ENCODE measurements around the gene ARHGAP21. TPM values are rescaled to one million over a fixed set of nuclear protein-coding genes. Genes with fewer than 3 reads are reported as not detected.

The ARHGAP21 gene
- total and polyA plus RNA-seq, 4 donors: 18.8 to 138 (median 46.1) TPM

DNA sequence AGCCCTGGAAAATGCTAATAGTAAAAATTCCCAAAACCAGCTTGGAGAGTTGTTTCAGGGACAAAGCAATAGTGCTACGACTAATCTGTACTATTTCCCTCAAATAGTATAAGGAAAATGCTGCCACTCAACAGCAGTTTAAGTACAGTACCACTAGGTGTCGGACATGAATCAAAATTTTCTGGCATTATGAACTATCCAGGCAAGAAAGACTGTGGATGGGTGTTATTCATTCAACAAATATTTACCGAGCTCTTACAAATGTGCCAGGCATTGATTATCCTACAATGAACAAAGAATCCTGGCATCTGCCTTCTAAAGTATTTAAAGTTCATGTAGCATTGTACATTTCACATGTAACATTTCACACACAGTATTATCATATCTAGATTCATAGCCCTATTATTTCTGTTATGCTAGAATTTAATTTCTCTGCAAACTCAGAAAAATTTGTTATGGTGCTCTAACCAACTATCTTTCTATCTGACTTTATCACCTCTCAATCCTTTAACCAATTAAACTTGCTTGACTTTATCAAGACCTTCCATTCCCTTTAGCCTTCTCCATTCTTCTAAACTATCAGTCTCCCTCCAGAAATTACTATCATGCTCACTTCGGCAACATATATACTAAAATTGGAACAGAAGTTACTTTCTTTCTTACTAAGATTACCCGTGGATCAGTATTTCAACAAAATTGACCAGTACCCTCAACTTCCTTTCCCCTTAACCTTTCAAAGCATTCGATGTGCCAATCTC is 80.6 kb downstream of the ARHGAP21 start:
- peaks cover 0 to 4% (median 0%) of the 10 kb centered on the region in 4 donors for H3K36me3 ChIP-seq (ENCODE audit: control insufficient read depth in 4 of 4, insufficient read depth in 4 of 4, low read length in 4 of 4)
- H3K9ac ChIP-seq (ENCODE audit: insufficient read depth in 1 of 2, low read length in 2 of 2): no peak overlapping the region
- ATAC-seq (ENCODE audit: insufficient read depth, low FRiP score) (peak; percentile 77), DNase-seq (peak; percentile 14 to 88 (median 85))
- no peak overlapping the region for H3K4me3 ChIP-seq
- peaks cover 0 to 8% (median 2%) of the 10 kb centered on the region in 5 donors for H3K4me1 ChIP-seq (ENCODE audit: control insufficient read depth in 5 of 5, insufficient read depth in 5 of 5, low read length in 5 of 5)
- H3K27me3 ChIP-seq (ENCODE audit: control insufficient read depth in 3 of 3, insufficient read depth in 3 of 3, low read length in 2 of 3): no peaks in the 10 kb centered on the region
- no peaks in the 10 kb centered on the region for H3K9me3 ChIP-seq (ENCODE audit: control insufficient read depth in 4 of 4, insufficient read depth in 3 of 4, low read length in 3 of 4)
- 38 to 40% methylated on average over 6 of the region's 6 CpGs for WGBS, 2 donors
- TF ChIP-seq, protein P1, sequence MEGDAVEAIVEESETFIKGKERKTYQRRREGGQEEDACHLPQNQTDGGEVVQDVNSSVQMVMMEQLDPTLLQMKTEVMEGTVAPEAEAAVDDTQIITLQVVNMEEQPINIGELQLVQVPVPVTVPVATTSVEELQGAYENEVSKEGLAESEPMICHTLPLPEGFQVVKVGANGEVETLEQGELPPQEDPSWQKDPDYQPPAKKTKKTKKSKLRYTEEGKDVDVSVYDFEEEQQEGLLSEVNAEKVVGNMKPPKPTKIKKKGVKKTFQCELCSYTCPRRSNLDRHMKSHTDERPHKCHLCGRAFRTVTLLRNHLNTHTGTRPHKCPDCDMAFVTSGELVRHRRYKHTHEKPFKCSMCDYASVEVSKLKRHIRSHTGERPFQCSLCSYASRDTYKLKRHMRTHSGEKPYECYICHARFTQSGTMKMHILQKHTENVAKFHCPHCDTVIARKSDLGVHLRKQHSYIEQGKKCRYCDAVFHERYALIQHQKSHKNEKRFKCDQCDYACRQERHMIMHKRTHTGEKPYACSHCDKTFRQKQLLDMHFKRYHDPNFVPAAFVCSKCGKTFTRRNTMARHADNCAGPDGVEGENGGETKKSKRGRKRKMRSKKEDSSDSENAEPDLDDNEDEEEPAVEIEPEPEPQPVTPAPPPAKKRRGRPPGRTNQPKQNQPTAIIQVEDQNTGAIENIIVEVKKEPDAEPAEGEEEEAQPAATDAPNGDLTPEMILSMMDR (IDR thresholded peaks at IDR 0.05; ENCODE audit: control extremely low read depth, extremely low read depth): peak; percentile 68
- no peak overlapping the region for H3K27ac ChIP-seq (ENCODE audit: low read depth in 1 of 2, low read length in 1 of 2)

DNA sequence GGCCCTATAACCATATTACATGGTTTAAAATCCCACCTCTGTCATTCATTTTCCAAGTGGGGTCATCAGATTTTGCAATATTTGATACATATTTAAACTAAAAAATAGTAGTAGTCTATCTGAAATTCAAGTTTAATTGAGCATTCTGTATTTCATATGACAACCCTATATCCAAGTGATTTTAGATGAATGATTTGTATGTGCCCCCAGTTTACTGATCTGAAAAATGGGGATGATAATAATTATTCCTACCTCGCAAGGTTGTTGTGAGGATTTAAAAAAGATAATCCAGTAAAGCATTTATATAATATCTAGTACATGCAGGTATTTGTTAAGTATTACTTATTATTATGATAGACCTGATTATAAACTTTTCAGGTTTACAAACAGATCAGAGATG is 84.6 kb downstream of the ARHGAP21 start:
- H3K36me3 ChIP-seq (ENCODE audit: control insufficient read depth in 4 of 4, insufficient read depth in 4 of 4, low read length in 4 of 4): no peaks in the 10 kb centered on the region
- H3K27me3 ChIP-seq (ENCODE audit: control insufficient read depth in 3 of 3, insufficient read depth in 3 of 3, low read length in 2 of 3): no peaks in the 10 kb centered on the region
- H3K9ac ChIP-seq (ENCODE audit: insufficient read depth in 1 of 2, low read length in 2 of 2): no peak overlapping the region
- H3K4me1 ChIP-seq (ENCODE audit: control insufficient read depth in 5 of 5, insufficient read depth in 5 of 5, low read length in 5 of 5): peaks cover 0 to 6% (median 2%) of the 10 kb centered on the region in 5 donors
- H3K9me3 ChIP-seq (ENCODE audit: control insufficient read depth in 4 of 4, insufficient read depth in 3 of 4, low read length in 3 of 4): no peaks in the 10 kb centered on the region
- no peak overlapping the region for H3K27ac ChIP-seq (ENCODE audit: low read depth in 1 of 2, low read length in 1 of 2)
- TF ChIP-seq, protein P1 (IDR thresholded peaks at IDR 0.05; ENCODE audit: control extremely low read depth, extremely low read depth): no peak
- no peak overlapping the region for H3K4me3 ChIP-seq
- WGBS, 2 donors: 100% methylated on average over 1 of the region's 1 CpG
- DNase-seq (no peak), ATAC-seq (ENCODE audit: insufficient read depth, low FRiP score) (no peak)

DNA sequence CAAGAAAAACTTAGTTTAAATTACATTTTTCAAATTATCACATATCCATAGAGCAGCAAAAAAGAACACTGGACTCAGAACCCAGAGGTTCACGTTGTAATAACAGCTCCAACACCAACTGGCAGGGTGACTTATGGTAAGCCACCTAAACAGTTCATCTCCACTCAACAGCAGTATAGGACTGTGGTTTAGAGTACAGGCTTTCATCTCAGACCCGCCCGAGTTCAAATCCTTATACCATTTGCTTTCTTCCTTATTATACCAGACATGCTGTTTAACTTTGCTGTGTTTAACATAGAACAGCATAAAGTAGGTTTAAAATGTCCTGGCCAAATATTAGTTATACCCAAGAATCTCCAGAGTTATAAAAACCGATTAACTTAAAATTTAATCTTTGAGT is 97.9 kb downstream of the ARHGAP21 start:
- H3K36me3 ChIP-seq (ENCODE audit: control insufficient read depth in 4 of 4, insufficient read depth in 4 of 4, low read length in 4 of 4): peaks cover 0 to 2% (median 2%) of the 10 kb centered on the region in 4 donors
- no peak for DNase-seq
- no peak overlapping the region for H3K4me3 ChIP-seq
- no peaks in the 10 kb centered on the region for H3K9me3 ChIP-seq (ENCODE audit: control insufficient read depth in 4 of 4, insufficient read depth in 3 of 4, low read length in 3 of 4)
- TF ChIP-seq, protein P1 (IDR thresholded peaks at IDR 0.05; ENCODE audit: control extremely low read depth, extremely low read depth): no peak
- no peak overlapping the region for H3K27ac ChIP-seq (ENCODE audit: low read depth in 1 of 2, low read length in 1 of 2)
- ATAC-seq (ENCODE audit: insufficient read depth, low FRiP score): no peak
- peaks cover 2 to 20% (median 6%) of the 10 kb centered on the region in 5 donors for H3K4me1 ChIP-seq (ENCODE audit: control insufficient read depth in 5 of 5, insufficient read depth in 5 of 5, low read length in 5 of 5)
- H3K27me3 ChIP-seq (ENCODE audit: control insufficient read depth in 3 of 3, insufficient read depth in 3 of 3, low read length in 2 of 3): no peaks in the 10 kb centered on the region
- WGBS, 2 donors: 97 to 98% methylated on average over 4 of the region's 4 CpGs
- no peak overlapping the region for H3K9ac ChIP-seq (ENCODE audit: insufficient read depth in 1 of 2, low read length in 2 of 2)

Data from lung (tissue), 12 donors.